ENCODE data around the gene ZNF37A. TPM values are rescaled to one million over a fixed set of nuclear protein-coding genes. Genes with fewer than 3 reads are reported as not detected.

Gene ZNF37A
- total RNA-seq, 4 donors from 2014 or later, result 6.5 to 11.3 (median 9.6) TPM

DNA sequence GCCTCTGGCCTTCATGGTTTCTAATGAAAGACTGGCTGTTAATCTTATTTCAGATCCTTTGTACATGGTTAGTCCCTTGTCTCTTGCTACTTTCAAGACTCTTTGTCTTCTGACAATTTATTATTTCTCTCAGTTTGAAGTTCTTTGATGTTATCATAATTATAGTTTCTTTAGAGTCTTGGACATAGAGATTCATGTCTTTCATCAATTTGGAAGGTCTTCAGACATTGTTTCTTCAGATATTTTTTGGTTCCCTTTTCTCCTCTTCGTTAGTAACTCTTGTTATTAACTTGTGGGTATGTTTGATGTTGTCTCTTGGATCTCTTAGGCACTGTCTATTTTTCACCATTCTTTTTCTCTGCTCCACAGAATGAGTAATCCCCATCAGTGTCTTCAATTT, 8.7 kb downstream of the ZNF37A start:
- no peak for DNase-seq (ENCODE audit: low spot score in 2 of 2)
- 81 to 94% methylated on average over 1 of the region's 1 CpG for WGBS, 2 donors
- H3K4me3 ChIP-seq (ENCODE audit: low read depth, poor library complexity, severe bottlenecking), result no peak overlapping the region
- intact Hi-C loops (cut with DNase I; ENCODE audit: low total_unique reads), result no loop called here
- TF ChIP-seq POLR2A (IDR thresholded peaks at IDR 0.05), result no peak
- TF ChIP-seq, protein P1, sequence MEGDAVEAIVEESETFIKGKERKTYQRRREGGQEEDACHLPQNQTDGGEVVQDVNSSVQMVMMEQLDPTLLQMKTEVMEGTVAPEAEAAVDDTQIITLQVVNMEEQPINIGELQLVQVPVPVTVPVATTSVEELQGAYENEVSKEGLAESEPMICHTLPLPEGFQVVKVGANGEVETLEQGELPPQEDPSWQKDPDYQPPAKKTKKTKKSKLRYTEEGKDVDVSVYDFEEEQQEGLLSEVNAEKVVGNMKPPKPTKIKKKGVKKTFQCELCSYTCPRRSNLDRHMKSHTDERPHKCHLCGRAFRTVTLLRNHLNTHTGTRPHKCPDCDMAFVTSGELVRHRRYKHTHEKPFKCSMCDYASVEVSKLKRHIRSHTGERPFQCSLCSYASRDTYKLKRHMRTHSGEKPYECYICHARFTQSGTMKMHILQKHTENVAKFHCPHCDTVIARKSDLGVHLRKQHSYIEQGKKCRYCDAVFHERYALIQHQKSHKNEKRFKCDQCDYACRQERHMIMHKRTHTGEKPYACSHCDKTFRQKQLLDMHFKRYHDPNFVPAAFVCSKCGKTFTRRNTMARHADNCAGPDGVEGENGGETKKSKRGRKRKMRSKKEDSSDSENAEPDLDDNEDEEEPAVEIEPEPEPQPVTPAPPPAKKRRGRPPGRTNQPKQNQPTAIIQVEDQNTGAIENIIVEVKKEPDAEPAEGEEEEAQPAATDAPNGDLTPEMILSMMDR (IDR thresholded peaks at IDR 0.05), result no peak

DNA sequence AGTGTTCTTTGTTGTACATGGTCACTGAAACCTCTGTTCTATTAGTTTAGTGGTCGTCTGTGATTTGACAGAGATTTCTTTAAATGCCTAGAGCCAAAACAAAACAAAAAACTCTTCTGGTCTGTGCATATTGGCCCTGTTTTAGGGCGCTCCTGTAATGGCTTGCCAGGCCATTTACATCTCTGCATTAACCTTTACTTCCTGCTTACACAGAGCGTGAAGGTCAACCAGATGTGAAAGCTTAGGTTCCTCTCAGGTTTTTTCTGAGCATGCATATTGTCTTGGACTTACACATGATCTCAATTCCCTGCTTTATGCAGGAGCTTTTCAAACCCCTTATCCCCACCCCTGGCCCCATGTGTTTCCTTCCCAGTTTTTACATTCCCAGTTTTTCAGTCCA, 9.6 kb downstream of the ZNF37A start:
- no peak for DNase-seq (ENCODE audit: low spot score in 2 of 2)
- intact Hi-C loops (cut with DNase I; ENCODE audit: low total_unique reads), result no loop called here
- 91 to 99% methylated on average over 3 of the region's 3 CpGs for WGBS, 2 donors
- no peak overlapping the region for H3K4me3 ChIP-seq (ENCODE audit: low read depth, poor library complexity, severe bottlenecking)
- TF ChIP-seq POLR2A (IDR thresholded peaks at IDR 0.05), result no peak
- TF ChIP-seq, protein P1 (IDR thresholded peaks at IDR 0.05), result no peak

DNA sequence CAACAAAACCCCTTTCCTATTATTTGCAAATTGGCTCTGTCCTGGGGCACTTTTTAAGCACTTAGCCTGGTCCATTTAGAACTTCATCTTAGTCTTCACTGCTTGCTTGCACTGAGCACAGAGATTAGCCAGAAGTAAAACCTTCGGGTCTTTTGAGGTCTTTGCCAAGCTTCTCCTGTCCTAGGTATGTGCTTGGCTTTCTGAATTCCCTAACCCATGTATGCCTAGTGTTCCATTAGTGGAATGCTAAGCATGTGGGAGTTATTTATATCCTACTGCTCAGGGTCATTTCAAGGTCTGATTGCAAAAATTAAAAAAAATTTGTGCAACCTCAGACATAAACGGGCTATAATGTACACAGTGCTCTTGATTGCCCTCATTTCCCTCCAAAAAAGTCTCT, 18.0 kb downstream of the ZNF37A start:
- TF ChIP-seq POLR2A (IDR thresholded peaks at IDR 0.05), result no peak
- TF ChIP-seq, protein P1 (IDR thresholded peaks at IDR 0.05), result no peak
- DNase-seq (ENCODE audit: low spot score in 2 of 2), result no peak
- WGBS, 2 donors, result 92 to 97% methylated on average over 2 of the region's 2 CpGs
- intact Hi-C loops (cut with DNase I; ENCODE audit: low total_unique reads), result no loop called here
- H3K4me3 ChIP-seq (ENCODE audit: low read depth, poor library complexity, severe bottlenecking), result no peak overlapping the region

DNA sequence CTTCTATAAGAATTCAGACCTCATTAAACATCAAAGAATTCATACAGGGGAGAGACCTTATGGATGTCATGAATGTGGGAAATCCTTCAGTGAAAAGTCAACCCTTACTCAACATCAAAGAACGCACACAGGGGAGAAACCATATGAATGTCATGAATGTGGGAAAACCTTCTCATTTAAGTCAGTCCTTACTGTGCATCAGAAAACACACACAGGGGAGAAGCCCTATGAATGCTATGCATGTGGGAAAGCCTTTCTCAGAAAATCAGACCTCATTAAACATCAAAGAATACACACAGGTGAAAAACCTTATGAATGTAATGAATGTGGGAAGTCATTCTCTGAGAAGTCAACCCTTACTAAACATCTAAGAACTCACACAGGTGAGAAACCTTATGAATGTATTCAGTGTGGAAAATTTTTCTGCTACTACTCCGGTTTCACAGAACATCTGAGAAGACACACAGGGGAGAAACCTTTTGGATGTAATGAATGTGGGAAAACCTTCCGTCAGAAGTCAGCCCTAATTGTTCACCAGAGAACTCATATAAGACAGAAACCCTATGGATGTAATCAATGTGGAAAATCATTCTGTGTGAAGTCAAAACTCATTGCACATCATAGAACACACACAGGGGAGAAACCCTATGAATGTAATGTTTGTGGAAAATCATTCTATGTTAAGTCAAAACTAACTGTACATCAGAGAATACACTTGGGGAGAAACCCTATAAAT, 24.1 kb downstream of the ZNF37A start:
- H3K4me3 ChIP-seq (ENCODE audit: low read depth, poor library complexity, severe bottlenecking), result no peak overlapping the region
- intact Hi-C loops (cut with DNase I; ENCODE audit: low total_unique reads), result no loop called here
- 93 to 96% methylated on average over 3 of the region's 3 CpGs for WGBS, 2 donors

DNA sequence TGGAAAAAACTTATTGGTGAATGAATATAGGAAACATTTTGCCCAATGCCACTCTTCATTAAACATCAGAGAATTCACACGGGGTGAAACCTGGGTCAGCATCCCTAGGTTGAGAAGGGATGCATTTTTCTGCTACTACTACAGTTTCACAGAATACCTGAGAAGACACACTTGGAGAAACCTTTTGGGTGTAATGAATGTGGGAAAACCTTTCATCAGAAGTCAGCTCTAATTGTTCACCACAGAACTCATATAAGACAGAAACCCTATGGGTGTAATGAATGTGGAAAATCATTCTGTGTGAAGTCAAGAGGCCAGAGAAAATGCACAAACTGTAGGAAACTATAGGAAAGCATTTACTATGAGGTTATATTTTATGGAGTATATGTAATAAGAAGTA, 24.9 kb downstream of the ZNF37A start:
- TF ChIP-seq, protein P1 (IDR thresholded peaks at IDR 0.05), result no peak
- no peak for TF ChIP-seq POLR2A (IDR thresholded peaks at IDR 0.05)
- no peak for DNase-seq (ENCODE audit: low spot score in 2 of 2)
- intact Hi-C loops (cut with DNase I; ENCODE audit: low total_unique reads), result no loop called here
- 97 to 100% methylated on average over 1 of the region's 1 CpG for WGBS, 2 donors
- no peak overlapping the region for H3K4me3 ChIP-seq (ENCODE audit: low read depth, poor library complexity, severe bottlenecking)

More for the DNA sequence above, 24.1 kb downstream of the ZNF37A start:
- no peak for TF ChIP-seq POLR2A (IDR thresholded peaks at IDR 0.05)
- TF ChIP-seq, protein P1 (IDR thresholded peaks at IDR 0.05), result no peak
- no peak for DNase-seq (ENCODE audit: low spot score in 2 of 2)

DNA sequence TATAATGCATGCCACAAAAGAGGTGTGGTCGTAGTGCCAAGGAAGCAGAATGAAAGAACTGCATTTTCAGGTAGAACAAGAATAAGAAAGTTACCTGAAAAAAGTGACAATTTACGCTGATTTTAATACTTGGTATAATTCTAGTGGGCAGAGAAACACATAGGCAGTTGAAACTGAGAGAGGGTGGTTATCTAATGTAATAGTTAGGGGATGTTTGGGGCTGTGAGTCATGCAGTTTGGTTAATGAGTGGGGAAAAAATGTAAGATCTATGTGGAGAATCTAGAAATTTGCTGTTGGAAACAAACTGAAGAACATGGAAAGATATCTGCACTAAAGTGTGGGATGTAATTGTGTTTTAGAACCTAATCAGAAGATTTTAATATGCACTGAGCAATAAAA, 33.7 kb downstream of the ZNF37A start:
- TF ChIP-seq POLR2A (IDR thresholded peaks at IDR 0.05), result no peak
- TF ChIP-seq, protein P1 (IDR thresholded peaks at IDR 0.05), result no peak
- no peak overlapping the region for H3K4me3 ChIP-seq (ENCODE audit: low read depth, poor library complexity, severe bottlenecking)
- no peak for DNase-seq (ENCODE audit: low spot score in 2 of 2)
- intact Hi-C loops (cut with DNase I; ENCODE audit: low total_unique reads), result no loop called here
- WGBS, 2 donors, result 92 to 96% methylated on average over 2 of the region's 2 CpGs
